Naive B cell (primary cell): Measurements from ENCODE around the gene NR1H4. TPM values are rescaled to one million over a fixed set of nuclear protein-coding genes. Genes with fewer than 3 reads are reported as not detected.
"Not testable (repeated sequence)": the region's sequence is repeated elsewhere in the genome, so short reads cannot be mapped to it uniquely, and the experiment has no call there.

Experiments used
- ATAC-seq, 2 donors: fragments of 150-1000 bp; cut with Tn5 transposase; 2 replicates each; pipeline ENCODE4 v1.10.0; 2021; ENCODE audit warnings: low read depth in 2 of 2, mild to moderate bottlenecking in 2 of 2, moderate library complexity in 2 of 2
- DNase-seq: peaks from one replicate; pipeline ENCODE4 v3.0.0; 2022
- H3K27ac Mint-ChIP-seq, 6 donors: one replicate each; pipeline ENCODE4 v1.8.0; 2020 to 2022; ENCODE audit warnings: mild to moderate bottlenecking in 6 of 6, mixed read lengths in 6 of 6, moderate library complexity in 5 of 6, inconsistent platforms in 2 of 6
- H3K27me3 Mint-ChIP-seq, 3 donors: one replicate each; pipeline ENCODE4 v1.8.0; 2021 to 2022; ENCODE audit warnings: mixed read lengths in 3 of 3, mild to moderate bottlenecking in 1 of 3
- H3K36me3 Mint-ChIP-seq, 2 donors: one replicate each; pipeline ENCODE4 v1.8.0; 2020 to 2022; ENCODE audit warnings: mixed read lengths in 2 of 2, inconsistent platforms in 1 of 2, mild to moderate bottlenecking in 1 of 2
- H3K4me1 Mint-ChIP-seq, 3 donors: one replicate each; pipeline ENCODE4 v1.8.0; 2020 to 2022; ENCODE audit warnings: mixed read lengths in 3 of 3, inconsistent platforms in 1 of 3, mild to moderate bottlenecking in 1 of 3, moderate library complexity in 1 of 3
- H3K4me3 Mint-ChIP-seq, 8 donors: one replicate each; pipeline ENCODE4 v1.8.0; 2020 to 2022; ENCODE audit warnings: mild to moderate bottlenecking in 8 of 8, mixed read lengths in 8 of 8, moderate library complexity in 8 of 8, inconsistent platforms in 2 of 8
- H3K9me3 Mint-ChIP-seq, 7 donors: one replicate each; pipeline ENCODE4 v1.8.0; 2020 to 2022; ENCODE audit warnings: mixed read lengths in 7 of 7, mild to moderate bottlenecking in 5 of 7, inconsistent platforms in 2 of 7, moderate library complexity in 1 of 7
- polyA plus RNA-seq, 6 donors: library from polyadenylated mRNA; unstranded; fragments of 300-500 nt; fragmentation: Illumina TruSeq; gene quantifications; one replicate each; pipeline ENCODE4 v1.2.3, GENCODE V29; 2021; ENCODE audit warnings: low read depth in 6 of 6

The NR1H4 gene
- polyA plus RNA-seq, 6 donors from 2014 or later = not detected

GRCh38 chr12:100484183-100484886 lies 10.7 kb downstream of the NR1H4 start:
- no peak for DNase-seq
- no peaks in the 10 kb centered on the region for H3K4me1 Mint-ChIP-seq
- ATAC-seq = no peak
- peaks cover 0 to 18% (median 0%) of the 10 kb centered on the region in 3 donors for H3K27me3 Mint-ChIP-seq
- no peaks in the 10 kb centered on the region for H3K36me3 Mint-ChIP-seq
- no peak overlapping the region for H3K27ac Mint-ChIP-seq
- H3K4me3 Mint-ChIP-seq = no peak overlapping the region
- peaks cover 0 to 4% (median 0%) of the 10 kb centered on the region in 7 donors for H3K9me3 Mint-ChIP-seq

DNA sequence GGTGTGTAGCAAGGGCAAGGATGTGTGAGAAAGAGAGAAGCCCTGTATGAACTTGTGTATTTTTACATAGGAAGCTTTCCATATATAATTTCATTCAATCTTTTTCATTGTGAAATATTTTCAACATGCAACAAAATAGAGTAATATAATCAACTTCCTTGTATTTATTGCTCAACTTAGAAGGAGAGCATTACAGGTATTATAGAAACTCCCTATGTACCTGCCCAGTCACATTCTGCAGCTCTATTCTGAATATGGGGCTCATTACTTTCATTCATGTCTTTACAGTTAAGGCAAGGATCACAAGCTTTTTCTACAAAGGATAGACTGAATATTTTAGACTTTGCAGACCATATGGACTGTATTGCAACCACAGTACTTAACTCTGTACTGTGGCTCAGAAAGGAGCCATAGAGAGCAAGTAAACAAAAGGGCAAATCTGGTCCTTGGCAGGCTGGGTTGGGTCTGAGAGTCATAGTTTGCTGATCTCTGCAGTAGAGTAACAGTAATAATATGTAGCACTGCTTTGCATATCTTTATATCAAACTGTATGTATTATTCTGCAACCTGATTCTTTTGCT lies 11.3 kb downstream of the NR1H4 start:
- no peaks in the 10 kb centered on the region for H3K36me3 Mint-ChIP-seq
- ATAC-seq = no peak

GRCh38 chr12:100485983-100486382 lies 12.3 kb downstream of the NR1H4 start:
- H3K36me3 Mint-ChIP-seq = no peaks in the 10 kb centered on the region
- H3K9me3 Mint-ChIP-seq = peaks cover 0 to 4% (median 0%) of the 10 kb centered on the region in 7 donors
- H3K27me3 Mint-ChIP-seq = peaks cover 0 to 6% (median 1%) of the 10 kb centered on the region in 3 donors
- H3K4me3 Mint-ChIP-seq = no peak overlapping the region
- DNase-seq (no peak), ATAC-seq (no peak)
- no peak overlapping the region for H3K27ac Mint-ChIP-seq
- H3K4me1 Mint-ChIP-seq = no peaks in the 10 kb centered on the region

More for the DNA sequence above, 11.3 kb downstream of the NR1H4 start:
- Mint-ChIP-seq H3K4me3 (no peak overlapping the region), H3K27me3 (peaks cover 0 to 14% (median 0%) of the 10 kb centered on the region in 3 donors), H3K27ac (no peak overlapping the region), H3K9me3 (peaks cover 0 to 4% (median 0%) of the 10 kb centered on the region in 7 donors), H3K4me1 (no peaks in the 10 kb centered on the region)
- no peak for DNase-seq

- H3K9me3 Mint-ChIP-seq = peaks cover 0 to 2% (median 0%) of the 10 kb centered on the region in 7 donors
Observed at GRCh38 chr12:100489251-100489820, 15.7 kb downstream of the NR1H4 start.

GRCh38 chr12:100490056-100490455 lies 16.4 kb downstream of the NR1H4 start:
- DNase-seq (no peak), ATAC-seq (no peak)
- Mint-ChIP-seq H3K4me1 (no peaks in the 10 kb centered on the region), H3K9me3 (peaks cover 0 to 1% (median 0%) of the 10 kb centered on the region in 7 donors), H3K36me3 (no peaks in the 10 kb centered on the region), H3K4me3 (no peak overlapping the region), H3K27me3 (peaks cover 4 to 12% (median 4%) of the 10 kb centered on the region in 3 donors), H3K27ac (no peak overlapping the region)

More at GRCh38 chr12:100489251-100489820, 15.7 kb downstream of the NR1H4 start:
- ATAC-seq (no peak), DNase-seq (no peak)
- H3K36me3 Mint-ChIP-seq = no peaks in the 10 kb centered on the region
- H3K27ac Mint-ChIP-seq = no peak overlapping the region
- H3K4me1 Mint-ChIP-seq = no peaks in the 10 kb centered on the region
- H3K27me3 Mint-ChIP-seq = peaks cover 0 to 12% (median 4%) of the 10 kb centered on the region in 3 donors
- no peak overlapping the region for H3K4me3 Mint-ChIP-seq

- Mint-ChIP-seq H3K36me3 (no peaks in the 10 kb centered on the region), H3K9me3 (peaks cover 0 to 1% (median 0%) of the 10 kb centered on the region in 7 donors), H3K4me1 (no peaks in the 10 kb centered on the region), H3K27ac (no peak overlapping the region), H3K27me3 (peaks cover 4 to 12% (median 8%) of the 10 kb centered on the region in 3 donors), H3K4me3 (no peak overlapping the region)
- ATAC-seq (no peak), DNase-seq (no peak)
Observed at GRCh38 chr12:100491104-100491503, 17.4 kb downstream of the NR1H4 start.

GRCh38 chr12:100493396-100494012 lies 19.8 kb downstream of the NR1H4 start:
- Mint-ChIP-seq H3K4me1 (no peaks in the 10 kb centered on the region), H3K27ac (no peak overlapping the region)
- ATAC-seq = no peak

DNA sequence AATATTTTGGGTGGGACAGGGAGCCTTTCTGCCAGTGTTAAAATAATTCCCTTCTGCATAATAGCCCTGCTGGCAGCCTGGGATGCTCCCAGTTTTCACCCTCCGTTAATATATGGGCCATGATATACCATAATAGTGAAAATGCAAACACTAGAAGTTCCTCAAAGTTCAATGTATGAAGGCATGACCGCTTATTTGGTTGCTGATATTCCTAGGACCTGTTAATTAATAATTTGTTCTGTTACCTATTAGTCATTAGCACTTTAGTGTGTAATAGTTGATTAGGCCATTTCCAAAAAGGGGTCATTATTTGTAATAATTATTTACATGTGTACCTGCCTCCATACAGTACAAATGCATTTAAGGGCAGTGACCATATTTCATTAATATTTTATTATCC lies 20.4 kb downstream of the NR1H4 start:
- Mint-ChIP-seq H3K27ac (no peak overlapping the region), H3K36me3 (no peaks in the 10 kb centered on the region), H3K4me3 (no peak overlapping the region), H3K4me1 (no peaks in the 10 kb centered on the region), H3K9me3 (peaks cover 0 to 1% (median 0%) of the 10 kb centered on the region in 7 donors), H3K27me3 (peaks cover 4 to 26% (median 18%) of the 10 kb centered on the region in 3 donors)
- DNase-seq (no peak), ATAC-seq (no peak)

More at GRCh38 chr12:100493396-100494012, 19.8 kb downstream of the NR1H4 start:
- H3K9me3 Mint-ChIP-seq = peaks cover 0 to 1% (median 0%) of the 10 kb centered on the region in 7 donors
- no peak overlapping the region for H3K4me3 Mint-ChIP-seq
- DNase-seq = no peak
- H3K36me3 Mint-ChIP-seq = no peaks in the 10 kb centered on the region
- peaks cover 4 to 26% (median 18%) of the 10 kb centered on the region in 3 donors for H3K27me3 Mint-ChIP-seq

DNA sequence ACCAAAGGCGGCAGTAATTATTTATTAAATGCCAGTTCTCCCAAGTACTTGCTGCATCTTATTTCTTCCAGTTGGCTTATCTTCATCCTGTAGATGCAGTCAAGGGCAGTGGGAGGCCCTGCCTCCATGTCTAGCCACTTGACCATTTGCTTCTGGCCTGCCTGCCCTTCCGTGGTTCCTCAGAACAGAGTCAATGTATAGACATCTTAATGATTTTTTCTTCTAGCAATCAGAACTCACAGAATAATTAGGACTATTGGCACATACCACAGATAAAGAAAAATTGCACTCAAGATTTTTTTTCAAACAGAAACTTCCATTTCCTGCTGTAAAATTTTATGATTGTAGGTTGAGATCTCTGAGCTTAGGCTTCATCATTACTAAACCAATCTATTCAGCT lies 20.9 kb downstream of the NR1H4 start:
- ATAC-seq = no peak
- H3K9me3 Mint-ChIP-seq = peaks cover 0 to 1% (median 0%) of the 10 kb centered on the region in 7 donors
- H3K36me3 Mint-ChIP-seq = no peaks in the 10 kb centered on the region
- H3K27me3 Mint-ChIP-seq = peaks cover 4 to 26% (median 18%) of the 10 kb centered on the region in 3 donors
- H3K4me1 Mint-ChIP-seq = no peaks in the 10 kb centered on the region
- DNase-seq = no peak
- peak overlapping the region in 1 of 6 donors; percentile 65 for H3K27ac Mint-ChIP-seq
- H3K4me3 Mint-ChIP-seq = no peak overlapping the region

GRCh38 chr12:100497105-100497795 lies 23.6 kb downstream of the NR1H4 start:
- no peak overlapping the region for H3K27ac Mint-ChIP-seq
- peaks cover 6 to 26% (median 6%) of the 10 kb centered on the region in 3 donors for H3K27me3 Mint-ChIP-seq
- no peaks in the 10 kb centered on the region for H3K4me1 Mint-ChIP-seq
- DNase-seq = no peak
- no peak for ATAC-seq
- no peaks in the 10 kb centered on the region for H3K36me3 Mint-ChIP-seq
- peaks cover 0 to 2% (median under 1%) of the 10 kb centered on the region in 7 donors for H3K9me3 Mint-ChIP-seq
- H3K4me3 Mint-ChIP-seq = no peak overlapping the region

DNA sequence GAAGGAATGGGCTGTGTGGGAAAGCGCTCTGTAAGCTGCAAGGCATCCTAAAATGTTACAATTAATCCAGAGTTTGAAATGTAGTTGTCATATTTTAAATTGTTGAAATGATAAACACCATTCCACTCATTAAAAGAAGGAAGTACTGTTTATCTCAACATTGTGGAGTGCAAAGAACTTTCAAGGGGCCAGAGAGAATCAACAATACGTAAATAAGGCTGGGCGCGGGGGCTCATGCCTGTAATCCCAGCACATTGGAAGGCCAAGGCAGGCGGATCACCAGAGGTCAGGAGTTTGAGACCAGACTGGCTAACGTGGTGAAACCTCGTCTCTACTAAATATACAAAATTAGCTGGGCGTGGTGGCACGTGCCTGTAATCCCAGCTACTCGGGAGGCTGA lies 24.5 kb downstream of the NR1H4 start:
- no peak overlapping the region for H3K4me3 Mint-ChIP-seq
- no peak overlapping the region for H3K27ac Mint-ChIP-seq
- peaks cover 6 to 26% (median 9%) of the 10 kb centered on the region in 3 donors for H3K27me3 Mint-ChIP-seq
- H3K4me1 Mint-ChIP-seq = no peaks in the 10 kb centered on the region
- no peak for ATAC-seq
- no peaks in the 10 kb centered on the region for H3K36me3 Mint-ChIP-seq
- peaks cover 0 to 6% (median 2%) of the 10 kb centered on the region in 7 donors for H3K9me3 Mint-ChIP-seq
- no peak for DNase-seq

GRCh38 chr12:100499416-100499815 lies 25.8 kb downstream of the NR1H4 start:
- H3K36me3 Mint-ChIP-seq = no peaks in the 10 kb centered on the region
- peaks cover 4 to 26% (median 6%) of the 10 kb centered on the region in 3 donors for H3K27me3 Mint-ChIP-seq
- no peaks in the 10 kb centered on the region for H3K4me1 Mint-ChIP-seq
- H3K27ac Mint-ChIP-seq = no peak overlapping the region
- no peak for ATAC-seq
- H3K4me3 Mint-ChIP-seq = no peak overlapping the region
- DNase-seq = no peak
- H3K9me3 Mint-ChIP-seq = peaks cover 0 to 6% (median 2%) of the 10 kb centered on the region in 7 donors

GRCh38 chr12:100502718-100503117 lies 29.1 kb downstream of the NR1H4 start:
- not testable (repeated sequence) for ATAC-seq, H3K36me3 Mint-ChIP-seq, H3K4me1 Mint-ChIP-seq, DNase-seq, H3K4me3 Mint-ChIP-seq, H3K9me3 Mint-ChIP-seq, H3K27ac Mint-ChIP-seq
- H3K27me3 Mint-ChIP-seq = peaks cover 0 to 13% (median 12%) of the 10 kb centered on the region in 3 donors
